Measurements from ENCODE around the gene IPO7.

The IPO7 gene

DNA sequence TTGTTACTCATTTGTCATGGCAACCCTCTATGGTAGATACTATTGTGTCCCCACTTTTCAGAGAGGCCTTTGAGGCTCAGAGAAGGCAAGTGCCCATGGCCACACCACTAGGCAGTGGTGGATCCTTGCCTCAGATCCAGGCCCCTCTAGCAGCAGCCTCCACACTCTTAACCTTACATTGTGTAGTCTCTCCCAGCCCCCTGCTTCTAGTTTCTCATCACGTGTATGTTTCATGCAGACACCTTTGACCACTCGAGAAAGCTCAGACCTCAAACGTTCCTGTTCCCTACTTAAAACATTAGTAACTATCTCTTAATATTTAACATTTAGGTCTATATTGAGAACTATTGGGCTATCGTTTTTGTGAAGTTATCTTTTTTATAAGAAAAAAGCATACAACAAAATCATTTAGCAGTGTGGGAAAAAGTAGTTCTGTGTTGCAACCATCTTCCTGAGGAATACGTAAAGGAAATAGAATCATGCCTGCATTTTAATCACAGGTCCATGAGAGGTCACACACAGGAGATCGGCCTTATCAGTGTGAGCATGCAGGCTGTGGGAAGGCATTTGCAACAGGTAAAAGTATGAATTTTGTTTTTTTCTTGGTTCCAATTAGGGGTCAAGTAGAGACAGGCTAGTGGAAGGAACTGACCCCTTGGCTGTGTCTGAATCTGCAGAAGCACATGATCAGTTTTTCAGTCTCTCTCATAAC, 111.5 kb downstream of the IPO7 start:
- no peak for FAIRE-seq

All from islet of Langerhans (tissue), 1 donor.